Right renal cortex interstitium (tissue), 3 donors: ENCODE measurements around the gene BLID. TPM values are rescaled to one million over a fixed set of nuclear protein-coding genes. Genes with fewer than 3 reads are reported as not detected.

ENCODE experiments used
- DNase-seq, 3 donors: peaks; one replicate each; pipeline ENCODE4 v3.0.0-alpha.2; 2013; ENCODE audit warnings: low read depth in 3 of 3, low spot score in 2 of 3
- polyA plus RNA-seq, 3 donors: library from polyadenylated mRNA; unstranded; fragments of 120-200 nt; gene quantifications; one replicate each; pipeline ENCODE4 v1.2.1, GENCODE V29; 2013; ENCODE audit not compliant: insufficient read length in 3 of 3

The BLID gene, protein sequence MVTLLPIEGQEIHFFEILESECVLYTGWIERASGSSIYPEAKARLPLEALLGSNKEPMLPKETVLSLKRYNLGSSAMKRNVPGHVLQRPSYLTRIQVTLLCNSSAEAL
- not detected for polyA plus RNA-seq

DNA sequence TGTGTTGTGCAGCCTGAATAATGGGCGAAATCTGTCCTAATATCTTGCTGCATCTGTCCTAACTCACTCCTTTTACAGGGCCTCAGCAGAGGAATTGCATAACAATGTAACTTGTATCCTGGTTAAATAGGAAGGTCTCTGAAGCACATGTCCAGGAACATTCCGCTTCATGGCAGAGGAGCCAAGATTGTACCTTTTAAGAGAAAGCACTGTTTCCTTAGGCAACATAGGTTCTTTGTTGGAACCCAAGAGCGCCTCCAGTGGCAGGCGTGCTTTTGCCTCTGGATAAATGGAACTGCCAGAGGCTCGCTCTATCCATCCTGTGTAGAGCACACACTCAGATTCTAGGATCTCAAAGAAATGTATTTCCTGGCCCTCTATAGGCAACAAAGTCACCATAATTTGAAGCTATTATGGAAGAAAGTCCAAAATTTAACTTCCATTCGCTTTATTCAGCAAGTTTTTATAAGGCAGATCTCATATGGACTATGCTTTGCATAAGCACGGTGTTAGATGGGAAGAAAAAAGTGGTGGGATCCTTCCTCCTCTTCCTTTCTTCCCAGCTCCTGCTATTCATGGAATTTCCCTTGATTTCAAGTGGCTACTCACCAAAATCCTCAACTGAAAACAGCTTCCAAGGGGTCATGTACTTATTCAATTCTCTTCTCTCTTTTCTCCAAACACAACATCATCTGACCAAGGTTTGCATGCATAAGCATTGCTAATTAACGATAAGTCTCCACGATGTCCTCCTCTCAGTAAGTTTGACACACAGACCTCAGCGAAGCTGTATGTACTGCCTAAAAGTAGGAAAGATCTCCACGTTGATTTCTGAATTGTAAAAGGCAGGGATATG lies at the start of gene BLID:
Gene BLID, minus strand, starts transcription at position 692 of the 856 bp plus-strand sequence. Its CDS starts 293 bp downstream, at position 399.
- DNase-seq, result no peak

DNA sequence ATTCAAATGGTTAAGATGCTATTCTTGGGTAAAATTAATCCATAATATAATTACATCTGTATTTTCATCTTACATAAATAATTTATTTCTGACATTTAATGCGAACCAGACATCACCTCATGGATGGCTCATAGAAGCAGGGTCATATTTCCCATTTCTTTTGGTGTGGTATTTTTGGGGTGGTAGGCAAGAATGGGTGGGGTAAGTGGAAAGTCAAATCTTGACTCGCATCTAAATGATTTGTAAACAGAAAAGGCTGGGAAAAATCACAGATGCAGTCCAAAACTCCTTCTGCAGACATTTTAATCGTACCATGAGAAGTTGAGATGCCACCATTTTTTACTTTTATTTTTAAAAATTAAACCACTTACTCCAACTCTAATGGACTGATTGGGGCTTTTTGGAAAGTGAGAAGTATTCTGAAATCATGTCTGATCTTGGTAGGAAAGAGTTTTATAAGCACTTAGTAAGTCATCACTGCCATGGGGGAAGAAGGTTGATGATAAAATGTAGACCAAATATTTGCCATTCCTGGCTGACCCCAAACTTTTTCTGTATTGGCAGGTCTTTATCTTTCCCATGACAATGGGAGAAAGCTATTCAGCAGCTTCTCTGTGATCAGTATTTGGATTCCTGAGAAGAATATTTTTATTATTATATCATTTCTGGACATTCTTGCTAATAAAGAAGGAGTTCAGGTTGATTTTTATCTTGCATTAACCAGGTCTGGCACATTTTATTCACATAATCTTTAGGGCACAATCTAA lies 47.2 kb upstream of the BLID start:
- no peak for DNase-seq

GRCh38 chr11:122162095-122162494 lies 46.1 kb upstream of the BLID start:
- DNase-seq, result no peak

DNA sequence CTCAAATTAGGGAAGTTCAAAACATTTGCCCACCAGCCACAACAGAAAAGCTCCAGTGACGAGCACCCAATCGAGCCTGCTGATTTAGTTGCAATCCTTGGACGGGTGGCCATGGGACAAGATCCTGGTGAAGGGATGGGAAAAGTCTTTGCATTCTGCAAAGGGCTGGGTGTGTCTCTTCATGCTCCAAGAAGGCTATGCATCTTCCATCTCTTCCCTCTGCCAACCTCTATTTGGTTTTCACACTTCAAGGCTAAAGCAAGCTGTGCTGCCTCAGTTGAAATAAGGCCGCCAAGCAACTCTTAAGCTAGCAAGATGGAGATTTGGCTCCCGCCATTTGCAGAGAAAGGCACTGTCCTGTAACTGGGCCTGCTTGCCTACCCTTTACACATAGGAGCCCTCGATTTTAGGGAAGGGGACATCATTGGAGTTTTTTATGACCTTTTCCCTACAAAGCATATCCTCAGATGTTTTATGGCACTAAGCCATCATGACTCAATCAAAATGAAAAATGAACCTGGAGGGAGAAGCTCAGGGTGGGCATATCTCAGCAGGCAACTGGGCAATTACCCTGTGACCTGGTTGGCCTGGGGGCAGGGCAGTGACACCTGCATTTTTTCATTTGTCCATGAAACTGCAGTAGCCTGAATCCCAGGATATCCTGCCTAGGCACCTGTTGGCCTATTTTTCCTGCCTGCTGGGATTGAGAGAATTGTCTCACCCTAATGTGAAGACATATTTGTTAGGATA lies 45.0 kb upstream of the BLID start:
- DNase-seq, result no peak

DNA sequence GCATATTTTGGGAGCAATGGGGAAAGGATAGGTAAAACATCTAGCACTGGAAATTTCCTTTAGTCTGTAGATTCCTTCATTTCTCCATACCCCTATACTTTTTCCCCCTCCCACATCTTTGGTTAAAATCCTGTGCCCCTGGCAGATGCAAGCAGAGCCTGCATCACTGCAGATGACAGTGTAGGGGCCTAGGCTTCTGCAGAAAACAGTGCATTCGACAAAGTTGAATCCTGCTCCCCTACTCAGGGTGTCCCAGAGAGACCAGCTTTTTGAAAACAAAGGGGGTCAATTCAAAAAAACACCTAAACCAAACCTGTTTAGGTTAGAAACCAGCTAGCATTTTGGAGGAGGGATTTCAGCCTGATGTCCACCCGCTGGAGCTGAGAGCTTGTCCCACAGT lies 43.8 kb upstream of the BLID start:
- no peak for DNase-seq

DNA sequence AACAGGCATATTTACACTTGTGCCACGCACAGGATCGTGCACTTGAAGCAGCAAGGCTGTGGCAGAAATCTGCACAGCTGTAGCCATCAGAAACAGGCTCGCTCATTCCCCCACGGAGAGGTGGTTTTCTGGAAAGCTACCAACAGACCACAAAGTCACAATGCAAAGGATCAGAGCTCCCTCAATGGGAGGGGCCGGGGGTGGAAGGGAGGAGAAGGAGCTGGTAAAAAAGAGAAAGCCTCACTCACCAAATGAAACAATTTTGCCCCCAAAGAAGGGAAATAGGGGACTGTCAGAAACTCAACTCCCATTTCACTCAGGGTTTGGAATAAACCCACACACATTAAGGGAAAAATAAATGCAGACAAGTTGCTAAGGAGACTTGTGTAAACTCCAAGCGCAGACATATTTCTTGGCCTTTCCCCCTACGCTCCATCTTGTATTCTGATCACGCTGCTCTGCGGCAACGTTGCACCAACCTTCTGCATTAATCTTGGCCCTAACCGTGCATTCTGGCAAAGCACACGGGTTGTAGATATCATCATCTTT lies 43.2 kb upstream of the BLID start:
- DNase-seq, result peak in 2 of 3 donors; percentile 29 to 30

DNA sequence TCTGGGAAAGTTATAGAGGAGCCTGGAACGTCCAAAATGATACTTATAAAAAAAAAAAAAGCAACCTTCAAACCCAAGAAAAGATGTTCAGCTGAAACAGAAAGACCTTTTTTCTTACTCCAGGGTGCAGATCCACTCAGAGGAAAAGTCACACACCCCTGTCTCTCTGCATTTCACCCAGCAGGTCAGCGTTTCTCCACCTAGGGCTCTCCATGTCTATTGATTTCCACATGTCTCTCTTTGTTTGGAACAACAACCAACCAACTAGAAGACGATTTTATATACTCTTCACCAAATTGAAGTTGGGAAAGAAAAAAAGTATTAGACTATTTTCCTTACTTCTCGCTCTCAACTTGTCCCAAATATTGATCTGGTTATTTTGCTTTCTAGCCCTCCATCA lies 42.2 kb upstream of the BLID start:
- DNase-seq, result no peak

GRCh38 chr11:122157653-122158161 lies 41.7 kb upstream of the BLID start:
- no peak for DNase-seq

- DNase-seq, result no peak
Measured at GRCh38 chr11:122156940-122157382, 40.9 kb upstream of the BLID start.

GRCh38 chr11:122155765-122156527 lies 39.9 kb upstream of the BLID start:
- no peak for DNase-seq

DNA sequence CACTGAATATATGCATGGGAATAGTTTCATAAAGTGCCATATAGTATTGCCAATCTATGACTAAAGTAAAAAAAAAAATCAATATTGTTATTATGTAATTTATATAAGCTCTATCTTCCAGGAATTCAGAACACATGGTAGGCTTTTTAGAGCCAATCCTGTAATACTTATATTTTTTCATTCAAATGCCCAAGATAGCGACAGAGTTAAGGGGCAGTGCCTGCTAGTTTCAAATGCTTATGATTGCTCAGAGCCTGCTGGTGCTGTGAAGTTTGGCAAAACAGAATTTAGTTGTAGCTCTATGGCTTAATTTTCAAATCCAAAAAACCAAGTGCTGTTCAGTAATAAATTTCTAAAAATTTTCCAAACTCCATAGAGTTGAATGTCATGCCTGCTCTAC lies 39.0 kb upstream of the BLID start:
- DNase-seq, result no peak

GRCh38 chr11:122154227-122154626 lies 38.2 kb upstream of the BLID start:
- no peak for DNase-seq

DNA sequence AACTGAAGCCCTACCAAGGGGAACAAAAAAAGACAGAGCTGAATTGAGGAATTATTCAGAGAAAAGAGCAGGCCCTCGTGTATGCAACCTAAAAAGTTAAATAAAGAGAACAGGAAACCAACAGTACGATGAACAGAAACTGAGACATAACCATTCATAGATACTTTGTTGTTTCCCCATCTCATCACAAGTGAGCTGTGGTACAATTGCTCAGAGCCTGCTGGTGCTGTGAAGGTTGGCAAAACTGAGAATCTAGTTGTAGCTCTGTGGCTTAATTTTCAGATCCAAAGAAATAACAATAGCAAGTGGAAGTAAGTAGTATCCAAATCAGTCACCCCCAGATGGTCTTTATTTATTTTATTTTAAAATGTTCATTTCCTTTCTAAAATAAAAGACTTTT lies 37.7 kb upstream of the BLID start:
- DNase-seq, result no peak

DNA sequence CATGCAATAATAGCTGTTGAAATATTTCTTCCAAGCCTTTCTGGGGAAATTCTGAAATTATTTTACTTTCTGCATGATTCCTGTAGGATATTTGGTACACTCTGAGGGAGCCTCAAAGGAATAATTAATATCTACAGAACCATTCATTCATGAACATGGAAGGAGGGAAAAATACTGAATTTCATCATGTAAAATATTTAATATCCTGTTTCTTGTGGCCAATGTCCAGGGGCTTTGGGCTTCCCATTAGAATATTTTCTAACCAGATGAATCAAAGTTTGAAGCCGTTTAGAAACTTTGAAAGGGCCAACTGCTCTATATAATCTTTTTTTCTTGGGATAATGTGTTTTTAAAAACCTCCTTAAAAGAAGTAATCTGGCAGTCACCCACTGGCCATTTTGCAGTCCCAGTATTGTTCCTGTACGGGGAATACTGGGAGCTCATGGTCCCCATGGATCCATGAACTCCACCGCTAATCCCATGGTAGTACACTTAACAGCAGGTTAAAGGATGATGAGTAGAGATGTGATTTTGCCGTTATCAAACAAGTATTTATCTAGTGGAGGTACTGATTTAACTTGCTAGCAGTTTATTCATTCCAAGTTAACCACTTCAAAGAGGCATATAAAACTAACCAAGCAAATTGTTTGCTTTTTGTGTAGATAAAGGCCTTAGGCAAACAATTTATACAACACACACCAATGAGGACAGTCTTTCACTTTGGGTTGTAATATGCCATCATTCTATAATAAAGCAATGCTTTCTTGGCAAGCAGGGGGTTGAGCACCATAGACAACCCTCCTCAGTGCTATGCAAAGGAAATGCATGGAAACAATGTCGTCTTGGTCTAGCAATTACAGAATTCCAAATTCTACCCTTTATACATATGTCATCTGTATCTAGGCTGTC lies 34.5 kb upstream of the BLID start:
- DNase-seq, result no peak

DNA sequence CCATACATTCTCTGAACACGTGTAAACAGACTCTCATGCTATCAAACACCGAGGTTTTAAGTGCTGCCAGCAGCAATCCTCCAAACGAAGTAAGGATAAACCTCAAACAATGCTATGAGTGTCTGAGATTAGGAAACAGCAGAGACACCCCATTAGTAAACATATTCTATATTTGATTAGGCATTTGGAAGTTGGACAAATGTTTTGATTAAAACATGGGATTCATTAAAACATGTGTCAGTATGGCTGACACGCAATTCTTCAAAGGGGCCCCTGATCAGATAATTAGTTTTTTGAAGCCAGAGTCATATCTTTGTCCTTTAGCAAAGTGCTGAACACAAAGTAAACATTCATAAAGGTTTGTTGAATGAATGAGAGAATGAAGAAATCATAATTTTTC lies 33.2 kb upstream of the BLID start:
- no peak for DNase-seq

GRCh38 chr11:122146475-122146874 lies 30.5 kb upstream of the BLID start:
- no peak for DNase-seq

- no peak for DNase-seq
Measured at GRCh38 chr11:122145715-122146274, 29.8 kb upstream of the BLID start.

DNA sequence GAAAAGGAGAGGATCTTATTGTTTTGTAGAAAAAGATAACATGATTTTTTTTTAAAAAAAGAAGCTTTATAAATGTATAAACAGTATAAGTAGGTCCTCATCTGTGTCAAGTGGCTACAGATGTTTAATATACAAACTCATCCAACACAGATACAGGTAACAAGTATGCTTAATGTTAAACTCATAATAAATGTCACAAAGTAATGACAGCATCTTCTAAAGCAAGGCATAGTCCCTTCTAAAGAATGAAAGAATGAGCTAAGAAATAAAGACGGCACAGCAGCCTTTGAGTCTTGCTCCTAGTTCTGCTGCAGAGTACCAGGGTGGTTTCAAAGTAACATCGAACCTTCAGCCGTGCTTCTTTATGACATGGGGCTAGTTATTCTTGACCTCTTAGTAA lies 28.7 kb upstream of the BLID start:
- no peak for DNase-seq
